ENCODE results near the gene YTHDF1.

Gene YTHDF1

GRCh38 chr20:63248835-63249591, 33.1 kb upstream of the YTHDF1 start:
- DNase-seq (ENCODE audit: low spot score), result no peak

- no peak for DNase-seq (ENCODE audit: low spot score)
Observed at GRCh38 chr20:63247671-63248228, 31.8 kb upstream of the YTHDF1 start.

GRCh38 chr20:63246490-63247288, 30.8 kb upstream of the YTHDF1 start:
- peak; percentile 36 for DNase-seq (ENCODE audit: low spot score)

- DNase-seq (ENCODE audit: low spot score), result no peak
Observed at GRCh38 chr20:63244468-63244867, 28.5 kb upstream of the YTHDF1 start.

DNA sequence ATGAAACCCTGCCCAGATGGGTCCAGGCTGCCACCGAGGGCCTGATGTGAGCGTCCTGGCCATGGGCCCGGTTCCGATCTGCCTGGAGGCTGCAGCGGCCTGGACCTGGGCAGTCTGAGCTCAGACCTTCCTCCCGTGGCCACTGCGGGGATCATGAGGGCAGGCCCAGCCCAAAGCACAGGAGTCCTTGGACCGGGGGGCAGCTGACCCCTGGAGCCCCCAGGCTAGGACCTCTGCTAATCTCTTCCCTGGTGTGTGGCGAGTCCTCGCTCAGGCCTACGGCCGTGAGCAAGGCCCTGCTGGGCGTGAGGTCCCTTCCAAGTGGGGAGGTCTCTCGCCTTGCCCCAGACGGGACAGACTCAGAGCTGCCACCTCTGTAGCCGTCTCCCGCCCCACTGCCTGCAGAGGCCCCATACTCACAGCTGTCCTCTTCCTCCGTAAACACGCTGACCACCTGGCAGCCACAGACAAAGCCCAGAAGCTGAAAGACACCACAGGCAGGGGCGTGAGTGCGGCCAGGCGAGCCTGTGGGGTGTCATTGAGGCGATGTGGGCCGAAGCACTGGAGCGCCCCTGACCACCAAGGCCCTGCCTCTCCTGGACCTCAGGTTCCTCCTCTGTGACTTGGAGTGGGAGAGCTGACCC, 27.8 kb upstream of the YTHDF1 start:
- no peak for DNase-seq (ENCODE audit: low spot score)

DNA sequence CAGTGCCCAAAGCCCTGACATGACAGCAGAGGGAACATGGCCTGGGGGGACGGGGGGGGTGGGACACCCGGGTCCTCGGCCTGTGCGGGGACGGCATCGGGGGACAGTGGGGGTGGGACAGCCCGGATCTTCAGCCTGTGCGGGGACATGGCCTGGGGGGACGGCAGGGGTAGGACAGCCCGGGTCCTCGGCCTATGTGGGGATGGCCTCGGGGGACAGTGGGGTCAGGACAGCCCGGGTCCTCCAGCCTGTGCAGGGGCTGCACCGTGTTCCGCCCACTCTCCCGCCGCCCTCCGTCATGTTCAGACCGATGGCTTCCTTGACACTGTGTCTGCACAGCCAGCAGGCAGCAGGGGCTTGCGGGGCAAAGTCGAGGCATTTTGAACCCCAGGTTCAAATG, 26.8 kb upstream of the YTHDF1 start:
- no peak for DNase-seq (ENCODE audit: low spot score)

DNA sequence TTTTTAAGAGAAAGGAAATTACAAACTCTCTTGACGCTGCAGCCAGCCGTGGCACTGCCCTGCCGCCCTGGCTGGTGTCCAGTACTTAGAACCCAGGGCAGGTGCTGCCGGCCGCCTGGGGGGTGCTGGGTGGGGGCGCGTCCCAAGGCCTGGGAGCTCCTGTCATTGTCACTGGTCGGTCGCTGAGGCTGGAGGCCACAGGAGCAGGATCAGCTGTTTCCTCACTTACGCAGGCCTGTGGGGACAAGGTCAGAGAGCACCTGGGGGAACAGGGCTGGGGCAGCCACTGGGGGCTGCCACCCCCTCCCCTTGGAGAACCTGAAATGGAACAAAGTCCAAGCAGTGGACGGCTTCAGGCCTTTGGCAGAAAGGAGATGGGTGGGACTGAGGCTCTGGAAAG, 25.3 kb upstream of the YTHDF1 start:
- DNase-seq (ENCODE audit: low spot score), result no peak

DNA sequence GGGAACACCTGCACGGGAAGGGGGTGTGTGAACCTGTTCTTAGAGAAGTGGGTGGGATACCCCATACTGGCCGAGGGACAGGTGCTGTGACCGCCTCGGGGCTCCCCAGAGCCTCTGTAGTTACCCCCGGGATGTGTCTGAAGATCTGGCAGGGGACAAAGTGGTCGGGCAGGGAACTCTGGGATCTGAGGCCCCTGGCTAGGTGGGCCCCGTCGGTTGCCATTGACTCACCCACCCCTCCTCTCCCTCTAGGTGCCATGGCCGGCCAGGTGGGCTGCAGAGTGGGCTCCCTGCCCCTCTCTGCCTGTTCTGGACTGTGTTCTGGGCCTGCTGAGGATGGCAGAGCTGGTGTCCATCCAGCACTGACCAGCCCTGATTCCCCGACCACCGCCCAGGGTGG, 24.1 kb upstream of the YTHDF1 start:
- DNase-seq (ENCODE audit: low spot score), result no peak

DNA sequence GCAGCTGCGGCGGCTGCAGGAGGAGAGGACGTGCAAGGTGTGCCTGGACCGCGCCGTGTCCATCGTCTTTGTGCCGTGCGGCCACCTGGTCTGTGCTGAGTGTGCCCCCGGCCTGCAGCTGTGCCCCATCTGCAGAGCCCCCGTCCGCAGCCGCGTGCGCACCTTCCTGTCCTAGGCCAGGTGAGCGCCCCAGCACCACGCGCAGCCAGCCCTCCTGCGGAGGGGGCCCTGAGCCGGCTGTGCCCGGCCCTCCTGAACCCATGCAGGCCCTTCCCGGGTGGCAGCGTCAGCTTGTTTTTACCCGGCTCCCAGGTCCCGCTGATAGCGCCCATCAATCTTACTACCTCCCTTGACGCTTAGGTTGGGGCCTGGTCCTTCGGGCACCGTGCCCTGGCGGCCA, 23.5 kb upstream of the YTHDF1 start:
- DNase-seq (ENCODE audit: low spot score), result no peak

- DNase-seq (ENCODE audit: low spot score), result peak; percentile 48
Observed at GRCh38 chr20:63238514-63239125, 22.7 kb upstream of the YTHDF1 start.

- no peak for DNase-seq (ENCODE audit: low spot score)
Observed at GRCh38 chr20:63238031-63238430, 22.1 kb upstream of the YTHDF1 start.

DNA sequence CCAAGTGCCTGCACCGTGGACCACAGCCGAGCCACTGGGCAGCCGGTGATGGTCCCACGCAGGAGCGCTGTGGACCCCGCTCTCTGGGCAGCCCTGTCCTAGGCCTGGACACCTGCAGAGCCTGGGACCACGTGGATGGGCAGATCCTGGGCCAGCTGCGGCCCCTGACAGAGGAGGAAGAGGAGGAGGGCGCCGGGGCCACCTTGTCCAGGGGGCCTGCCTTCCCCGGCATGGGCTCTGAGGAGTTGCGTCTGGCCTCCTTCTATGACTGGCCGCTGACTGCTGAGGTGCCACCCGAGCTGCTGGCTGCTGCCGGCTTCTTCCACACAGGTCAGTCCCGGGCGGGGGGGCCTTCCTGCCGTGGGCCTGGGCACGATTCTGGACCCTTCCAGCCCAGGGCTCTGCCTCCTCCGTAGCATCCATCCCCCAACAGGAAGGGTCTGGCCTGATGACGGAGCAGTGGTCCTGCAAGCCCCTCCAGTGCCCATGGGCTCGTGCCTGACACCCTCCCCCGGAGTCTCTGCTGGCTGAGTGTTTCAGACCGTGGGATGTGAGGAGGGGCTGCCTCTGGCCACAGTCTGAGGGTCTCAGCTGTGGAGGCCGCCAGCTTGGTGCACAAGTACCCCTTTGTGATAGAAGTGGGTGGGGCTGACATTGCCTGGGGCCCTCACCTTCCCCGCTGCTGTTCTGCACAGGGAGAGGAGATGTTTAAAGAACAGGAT, 20.3 kb upstream of the YTHDF1 start:
- no peak for DNase-seq (ENCODE audit: low spot score)

- no peak for DNase-seq (ENCODE audit: low spot score)
Observed at GRCh38 chr20:63235399-63235983, 19.6 kb upstream of the YTHDF1 start, which contains the start of gene BIRC7. Gene BIRC7 (plus strand): TSS chr20:63235905. CDS start chr20:63236097, 192 bp downstream.

DNA sequence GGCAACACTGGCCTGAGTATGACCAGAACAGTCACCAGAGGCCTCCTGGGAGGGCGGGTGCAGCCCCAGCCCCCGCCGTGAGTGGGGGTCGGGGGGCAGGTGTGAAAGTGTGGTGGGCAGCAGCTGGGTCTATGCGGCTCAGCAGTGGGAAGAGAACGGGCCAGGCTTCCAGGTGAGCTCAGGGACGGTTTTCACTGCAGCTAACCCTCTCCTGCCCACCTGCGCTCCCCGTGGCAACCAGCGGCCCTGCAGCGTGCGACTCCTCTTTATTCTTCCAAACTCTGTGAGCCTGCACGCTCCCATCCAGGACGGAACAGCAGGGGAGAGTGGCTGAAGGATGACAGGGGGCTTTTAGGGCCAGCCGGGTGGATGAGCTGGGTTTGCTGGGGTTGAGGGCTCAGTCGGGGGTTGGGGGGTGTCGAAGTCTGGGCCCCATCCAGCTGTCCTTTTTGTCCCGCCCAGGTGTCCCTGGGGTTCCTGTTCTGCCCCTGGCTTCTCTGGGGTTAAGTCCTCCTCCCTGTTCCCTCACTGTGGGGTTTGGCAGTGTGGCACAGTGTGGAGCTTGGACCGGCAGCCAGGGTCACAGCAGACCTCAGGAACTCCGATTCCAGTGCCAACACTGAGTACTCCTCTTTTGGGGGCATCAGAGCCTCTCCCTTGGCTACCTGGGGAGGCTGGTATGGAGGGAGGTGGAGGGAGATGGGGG, 18.9 kb upstream of the YTHDF1 start:
- DNase-seq (ENCODE audit: low spot score), result no peak

GRCh38 chr20:63233924-63234323, 18.0 kb upstream of the YTHDF1 start:
- no peak for DNase-seq (ENCODE audit: low spot score)

DNA sequence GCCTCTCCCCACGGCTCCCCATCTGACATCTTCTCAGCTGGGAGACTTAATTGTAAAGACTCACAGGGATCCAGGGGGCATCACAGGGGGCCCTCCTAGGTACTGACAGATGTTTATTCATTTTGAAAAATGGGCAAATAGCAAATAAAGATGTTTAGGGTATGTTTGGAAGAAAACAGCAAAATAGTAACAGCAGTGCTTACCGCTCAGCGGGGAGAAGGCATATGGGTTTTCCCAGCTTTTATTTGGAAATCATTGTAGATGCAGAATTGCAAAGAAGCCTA, 17.1 kb upstream of the YTHDF1 start:
- no peak for DNase-seq (ENCODE audit: low spot score)

- DNase-seq (ENCODE audit: low spot score), result no peak
Observed at GRCh38 chr20:63232235-63233060, 16.5 kb upstream of the YTHDF1 start.

DNA sequence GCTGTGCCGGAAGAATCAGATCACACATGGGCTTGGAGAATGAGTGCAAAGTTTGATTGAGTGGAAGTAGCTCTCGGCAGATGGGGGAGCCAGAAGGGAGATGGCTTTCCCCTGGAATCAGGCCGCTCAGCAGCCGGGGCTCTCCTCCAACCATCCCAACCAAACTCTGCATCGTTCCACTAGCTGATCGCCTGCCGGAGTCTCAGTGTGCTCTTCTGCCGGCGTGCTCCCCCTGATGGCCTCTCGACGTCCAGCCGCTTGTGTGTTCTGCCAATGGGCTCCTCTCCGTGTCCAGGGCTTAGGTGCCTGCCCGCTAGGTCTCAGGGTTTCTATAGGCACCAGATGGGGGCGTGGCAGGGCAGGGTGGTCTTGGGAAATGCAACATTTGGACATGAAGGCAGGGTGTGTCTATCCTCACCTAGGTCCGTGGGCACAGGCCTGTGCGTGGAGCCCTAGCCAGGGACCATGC, 14.9 kb upstream of the YTHDF1 start:
- DNase-seq (ENCODE audit: low spot score), result peak; percentile 83

DNA sequence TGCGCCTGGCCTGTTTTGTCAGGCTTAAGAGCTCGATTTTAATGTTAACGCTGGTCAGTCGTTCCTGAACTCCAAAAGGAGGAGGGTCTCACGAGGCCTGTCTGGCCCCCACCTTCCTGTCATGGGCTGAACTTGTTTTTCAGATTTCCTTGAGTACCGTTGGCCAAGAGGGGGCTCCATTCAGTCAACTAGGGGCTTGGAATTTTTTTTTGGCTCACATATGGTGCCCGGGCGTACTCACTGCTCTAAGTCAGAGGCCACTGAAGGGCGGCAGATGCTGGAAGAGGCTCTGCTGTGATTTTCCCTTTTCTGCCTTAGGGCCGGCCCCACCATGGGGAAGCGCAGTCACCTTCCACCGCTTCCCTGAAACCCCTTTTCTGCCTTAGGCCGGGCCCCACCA, 12.9 kb upstream of the YTHDF1 start:
- DNase-seq (ENCODE audit: low spot score), result no peak

DNA sequence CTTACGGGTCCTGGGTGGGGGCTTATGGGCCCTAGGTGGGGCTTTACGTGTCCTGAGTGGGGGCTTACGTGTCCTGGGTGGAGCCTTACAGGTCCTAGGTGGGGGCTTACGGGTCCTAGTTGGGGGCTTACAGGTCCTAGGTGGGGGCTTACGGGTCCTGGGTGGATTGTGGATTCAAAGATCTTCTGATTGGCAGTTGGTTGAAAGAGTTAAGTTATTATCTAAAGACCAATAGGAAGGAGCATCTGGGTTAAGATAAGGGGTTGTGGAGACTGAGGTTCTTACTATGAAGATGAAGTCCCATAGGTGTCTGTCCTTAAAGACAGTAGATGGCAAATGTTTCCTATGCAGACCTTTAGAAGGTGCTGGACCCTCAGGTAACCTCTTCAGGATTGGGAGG, 11.3 kb upstream of the YTHDF1 start:
- DNase-seq (ENCODE audit: low spot score), result no peak

All from Ammon's horn (tissue), 1 donor.